ENCODE results near the gene AUP1. TPM values are rescaled to one million over a fixed set of nuclear protein-coding genes. Genes with fewer than 3 reads are reported as not detected.
A peak's percentile ranks its signal among the peaks of the same experiment; 100 is the strongest.

The AUP1 gene
- total RNA-seq, 2 experiments from 2014 or later = 116 to 136 TPM

- no peaks in the 10 kb centered on the region for H3K9me3 Mint-ChIP-seq
- peaks cover 10% of the 10 kb centered on the region for H3K36me3 Mint-ChIP-seq (ENCODE audit: low read depth)
- no peak for DNase-seq
- CTCF ChIA-PET = interaction anchor here (1.0 to 2.7 kb wide), 6 partner anchors 8 to 73 kb away, joined by 3 to 9 read pairs (median 4); no protein-coding TSS in a partner anchor
- H3K27me3 Mint-ChIP-seq = peaks cover 78% of the 10 kb centered on the region
- peaks cover 36% of the 10 kb centered on the region for H3K4me1 Mint-ChIP-seq
- no peak within 1 kb of the TSS for H3K27ac Mint-ChIP-seq
- POLR2A ChIA-PET = no interaction called here
- peak within 1 kb of the TSS; percentile 66 for H3K4me3 Mint-ChIP-seq
Measured at GRCh38 chr2:74514368-74515270, 14.9 kb downstream of the AUP1 start, which contains the start of gene TLX2. Gene TLX2 (plus strand): TSS chr2:74514450. CDS start chr2:74514807, 357 bp downstream.

GRCh38 chr2:74513605-74514367 is 15.7 kb downstream of the AUP1 start:
- Mint-ChIP-seq H3K4me3 (peak overlapping the region; percentile 41), H3K27ac (no peak overlapping the region), H3K9me3 (no peaks in the 10 kb centered on the region), H3K27me3 (peaks cover 70% of the 10 kb centered on the region), H3K4me1 (peaks cover 37% of the 10 kb centered on the region), H3K36me3 (ENCODE audit: low read depth) (peaks cover 10% of the 10 kb centered on the region)
- POLR2A ChIA-PET = no interaction called here
- peak; percentile 29 for DNase-seq
- CTCF ChIA-PET = interaction anchor here (1.0 to 2.7 kb wide), 7 partner anchors 9 to 73 kb away, joined by 3 to 9 read pairs (median 4); no protein-coding TSS in a partner anchor

GRCh38 chr2:74512744-74513604 is 16.5 kb downstream of the AUP1 start:
- ChIA-PET POLR2A (no interaction called here), CTCF (interaction anchor here (0.8 to 2.7 kb wide), 6 partner anchors 9 to 73 kb away, joined by 3 to 9 read pairs (median 3); partner anchors contain the start of genes AUP1 and HTRA2)
- Mint-ChIP-seq H3K36me3 (ENCODE audit: low read depth) (peaks cover 12% of the 10 kb centered on the region), H3K9me3 (no peaks in the 10 kb centered on the region), H3K27me3 (peaks cover 64% of the 10 kb centered on the region), H3K4me3 (no peak overlapping the region), H3K27ac (no peak overlapping the region), H3K4me1 (peaks cover 45% of the 10 kb centered on the region)
- DNase-seq = no peak

- POLR2A ChIA-PET = interaction anchor here (0.5 kb wide), 1 partner anchor 598 kb away, joined by 4 read pairs; no protein-coding TSS in a partner anchor
- no peak overlapping the region for H3K4me3 Mint-ChIP-seq
Measured at GRCh38 chr2:74511104-74511989, 18.2 kb downstream of the AUP1 start.

GRCh38 chr2:74510272-74510671 is 19.2 kb downstream of the AUP1 start:
- H3K36me3 Mint-ChIP-seq (ENCODE audit: low read depth) = peaks cover 18% of the 10 kb centered on the region
- H3K4me3 Mint-ChIP-seq = no peak overlapping the region
- ChIA-PET CTCF (interaction anchor here (0.6 to 2.4 kb wide), 6 partner anchors 9 to 274 kb away, joined by 3 to 10 read pairs (median 4); partner anchors contain the start of genes CCDC142 and TTC31), POLR2A (interaction anchor here (0.5 kb wide), 1 partner anchor 597 kb away, joined by 4 read pairs; no protein-coding TSS in a partner anchor)
- peaks cover 41% of the 10 kb centered on the region for H3K27me3 Mint-ChIP-seq
- no peak for DNase-seq
- H3K4me1 Mint-ChIP-seq = peaks cover 47% of the 10 kb centered on the region
- H3K27ac Mint-ChIP-seq = no peak overlapping the region
- H3K9me3 Mint-ChIP-seq = no peaks in the 10 kb centered on the region

More at GRCh38 chr2:74511104-74511989, 18.2 kb downstream of the AUP1 start:
- Mint-ChIP-seq H3K36me3 (ENCODE audit: low read depth) (peaks cover 13% of the 10 kb centered on the region), H3K27me3 (peaks cover 48% of the 10 kb centered on the region), H3K4me1 (peaks cover 48% of the 10 kb centered on the region), H3K27ac (no peak overlapping the region), H3K9me3 (no peaks in the 10 kb centered on the region)
- DNase-seq = no peak
- CTCF ChIA-PET = interaction anchor here (0.7 kb wide), 1 partner anchor 13 kb away, joined by 3 read pairs; no protein-coding TSS in a partner anchor

- peaks cover 56% of the 10 kb centered on the region for H3K4me1 Mint-ChIP-seq
Measured at GRCh38 chr2:74507926-74508520, 21.5 kb downstream of the AUP1 start.

GRCh38 chr2:74507145-74507925 is 22.2 kb downstream of the AUP1 start, which contains the start of gene PCGF1:
Gene PCGF1 (minus strand): TSS chr2:74507695. CDS start chr2:74507668, 27 bp downstream.
- Mint-ChIP-seq H3K9me3 (no peaks in the 10 kb centered on the region), H3K4me1 (peaks cover 60% of the 10 kb centered on the region), H3K27ac (peak within 1 kb of the TSS; percentile 100), H3K4me3 (peak within 1 kb of the TSS; percentile 93), H3K27me3 (peaks cover 40% of the 10 kb centered on the region), H3K36me3 (ENCODE audit: low read depth) (peaks cover 30% of the 10 kb centered on the region)
- ChIA-PET CTCF (interaction anchor here (0.9 to 1.4 kb wide), 3 partner anchors 10 to 52 kb away, joined by 3 read pairs; partner anchors contain the start of gene INO80B), POLR2A (interaction anchor here (1.2 kb wide), 1 partner anchor 25 kb away, joined by 3 read pairs; the partner anchor contains the start of genes CCDC142 and TTC31)
- DNase-seq = peak; percentile 99

More at GRCh38 chr2:74507926-74508520, 21.5 kb downstream of the AUP1 start:
- no peaks in the 10 kb centered on the region for H3K9me3 Mint-ChIP-seq
- peaks cover 40% of the 10 kb centered on the region for H3K27me3 Mint-ChIP-seq
- peak overlapping the region; percentile 100 for H3K27ac Mint-ChIP-seq
- H3K4me3 Mint-ChIP-seq = peak overlapping the region; percentile 93
- DNase-seq = peak; percentile 18
- ChIA-PET CTCF (interaction anchor here (0.5 to 0.9 kb wide), 2 partner anchors 15 to 56 kb away, joined by 3 to 5 read pairs; no protein-coding TSS in a partner anchor), POLR2A (interaction anchor here (1.2 kb wide), 1 partner anchor 25 kb away, joined by 3 read pairs; the partner anchor contains the start of genes CCDC142 and TTC31)
- H3K36me3 Mint-ChIP-seq (ENCODE audit: low read depth) = peaks cover 32% of the 10 kb centered on the region

- peaks cover 65% of the 10 kb centered on the region for H3K4me1 Mint-ChIP-seq
- ChIA-PET POLR2A (interaction anchor here (0.5 kb wide), 1 partner anchor 30 kb away, joined by 4 read pairs; no protein-coding TSS in a partner anchor), CTCF (interaction anchor here (1.2 to 1.6 kb wide), 3 partner anchors 8 to 26 kb away, joined by 3 read pairs; partner anchors contain the start of genes AUP1 and HTRA2)
- H3K4me3 Mint-ChIP-seq = peak overlapping the region; percentile 10
- H3K27ac Mint-ChIP-seq = no peak overlapping the region
- no peaks in the 10 kb centered on the region for H3K9me3 Mint-ChIP-seq
- peaks cover 38% of the 10 kb centered on the region for H3K36me3 Mint-ChIP-seq (ENCODE audit: low read depth)
- H3K27me3 Mint-ChIP-seq = peaks cover 42% of the 10 kb centered on the region
- no peak for DNase-seq
Measured at GRCh38 chr2:74505448-74506246, 23.9 kb downstream of the AUP1 start.

GRCh38 chr2:74504591-74504990 is 24.9 kb downstream of the AUP1 start:
- Mint-ChIP-seq H3K9me3 (no peaks in the 10 kb centered on the region), H3K36me3 (ENCODE audit: low read depth) (peaks cover 38% of the 10 kb centered on the region), H3K27me3 (peaks cover 45% of the 10 kb centered on the region), H3K4me3 (peak overlapping the region; percentile 14), H3K4me1 (peaks cover 63% of the 10 kb centered on the region), H3K27ac (peak overlapping the region; percentile 60)
- ChIA-PET CTCF (interaction anchor here (0.7 to 3.4 kb wide), 6 partner anchors 9 to 26 kb away, joined by 3 to 16 read pairs (median 4); partner anchors contain the start of genes AUP1, CCDC142, DQX1 and HTRA2), POLR2A (no interaction called here)
- DNase-seq = no peak
